ENCODE results near the gene GP1BA. TPM values are rescaled to one million over a fixed set of nuclear protein-coding genes. Genes with fewer than 3 reads are reported as not detected.
A peak's percentile ranks its signal among the peaks of the same experiment; 100 is the strongest.

GP1BA gene
- polyA plus RNA-seq, 1 donor (not counting 4 experiments of a cell fraction or from before 2014, with no cell fraction given) = not detected

DNA sequence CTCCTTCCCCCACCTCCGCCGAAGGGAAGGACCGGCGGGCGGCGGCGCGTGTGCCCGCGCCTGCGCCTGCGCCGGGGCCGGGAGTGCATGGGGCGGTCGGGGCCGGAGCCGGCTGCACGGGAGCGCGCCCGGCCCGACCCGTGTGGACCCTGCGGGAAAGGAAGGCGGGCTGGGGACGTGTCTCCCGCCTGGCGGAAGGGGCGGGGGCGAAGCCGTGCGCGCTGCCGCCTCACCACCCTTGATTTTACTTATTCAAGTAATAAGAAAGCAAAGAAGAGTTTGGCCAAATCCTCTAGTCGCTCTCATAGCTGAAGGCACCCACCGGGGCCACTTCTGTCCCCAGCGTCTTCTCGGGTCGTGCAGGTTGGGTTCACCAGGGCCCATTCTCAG lies 16.8 kb downstream of the GP1BA start:
- peak overlapping the region; percentile 51 for H2AFZ ChIP-seq (ENCODE audit: control insufficient read depth, low read length)
- peaks cover 39% of the 10 kb centered on the region for H3K4me1 ChIP-seq (ENCODE audit: control insufficient read depth, extremely low read depth, insufficient read depth, low read length)
- H3K27ac ChIP-seq (ENCODE audit: control insufficient read depth, insufficient read depth, low read length) = peak overlapping the region; percentile 98
- no peaks in the 10 kb centered on the region for H3K9me3 ChIP-seq (ENCODE audit: control insufficient read depth, low read depth, low read length)
- dilution Hi-C loops (cut with MboI; ENCODE audit: extremely low pct_ligation_motif_present, low sequenced_read_pairs) = loop anchor here (10.0 kb wide), 1 partner anchor 56 kb away; no protein-coding TSS in a partner anchor
- H3K9ac ChIP-seq (ENCODE audit: control insufficient read depth, extremely low read depth, insufficient read depth, low read length) = peak overlapping the region; percentile 94
- peak overlapping the region; percentile 89 for H3K4me2 ChIP-seq (ENCODE audit: control insufficient read depth, extremely low read depth, insufficient read depth, low read depth, low read length)
- peaks cover 15% of the 10 kb centered on the region for H4K20me1 ChIP-seq (ENCODE audit: control insufficient read depth, extremely low read depth, insufficient read depth, low read length)
- H3K4me3 ChIP-seq (ENCODE audit: control insufficient read depth in 2 of 3, extremely low read depth in 1 of 3, insufficient read depth in 2 of 3, low read depth in 1 of 3, low read length in 3 of 3) = peak overlapping the region; percentile 77 to 99 (median 96)
- peak; percentile 43 for FAIRE-seq
- peaks cover 2% of the 10 kb centered on the region for H3K9me1 ChIP-seq (ENCODE audit: control insufficient read depth, extremely low read depth, insufficient read depth, low read length)
- no peak for DNase-seq (ENCODE audit: low read depth, low spot score)
- H3K36me3 ChIP-seq (ENCODE audit: control insufficient read depth in 2 of 2, extremely low read depth in 1 of 2, insufficient read depth in 2 of 2, low read length in 2 of 2) = peaks cover 16 to 24% of the 10 kb centered on the region in 2 experiments
- peaks cover 33% of the 10 kb centered on the region for H3K79me2 ChIP-seq (ENCODE audit: control insufficient read depth, insufficient read depth, low read length)
- no peaks in the 10 kb centered on the region for H3K27me3 ChIP-seq (ENCODE audit: control insufficient read depth, extremely low read depth, insufficient read depth, low read length)
- TF ChIP-seq EZH2 (IDR thresholded peaks at IDR 0.05; ENCODE audit: low read length) = no peak
- TF ChIP-seq, protein P1, sequence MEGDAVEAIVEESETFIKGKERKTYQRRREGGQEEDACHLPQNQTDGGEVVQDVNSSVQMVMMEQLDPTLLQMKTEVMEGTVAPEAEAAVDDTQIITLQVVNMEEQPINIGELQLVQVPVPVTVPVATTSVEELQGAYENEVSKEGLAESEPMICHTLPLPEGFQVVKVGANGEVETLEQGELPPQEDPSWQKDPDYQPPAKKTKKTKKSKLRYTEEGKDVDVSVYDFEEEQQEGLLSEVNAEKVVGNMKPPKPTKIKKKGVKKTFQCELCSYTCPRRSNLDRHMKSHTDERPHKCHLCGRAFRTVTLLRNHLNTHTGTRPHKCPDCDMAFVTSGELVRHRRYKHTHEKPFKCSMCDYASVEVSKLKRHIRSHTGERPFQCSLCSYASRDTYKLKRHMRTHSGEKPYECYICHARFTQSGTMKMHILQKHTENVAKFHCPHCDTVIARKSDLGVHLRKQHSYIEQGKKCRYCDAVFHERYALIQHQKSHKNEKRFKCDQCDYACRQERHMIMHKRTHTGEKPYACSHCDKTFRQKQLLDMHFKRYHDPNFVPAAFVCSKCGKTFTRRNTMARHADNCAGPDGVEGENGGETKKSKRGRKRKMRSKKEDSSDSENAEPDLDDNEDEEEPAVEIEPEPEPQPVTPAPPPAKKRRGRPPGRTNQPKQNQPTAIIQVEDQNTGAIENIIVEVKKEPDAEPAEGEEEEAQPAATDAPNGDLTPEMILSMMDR (optimal IDR thresholded peaks at IDR 0.05 in 1 of 3, IDR thresholded peaks at IDR 0.05 in 1 of 3, conservative IDR thresholded peaks at IDR 0.05 in 1 of 3; ENCODE audit: extremely low read depth in 1 of 3, insufficient read depth in 2 of 3, low read length in 3 of 3) = no peak

DNA sequence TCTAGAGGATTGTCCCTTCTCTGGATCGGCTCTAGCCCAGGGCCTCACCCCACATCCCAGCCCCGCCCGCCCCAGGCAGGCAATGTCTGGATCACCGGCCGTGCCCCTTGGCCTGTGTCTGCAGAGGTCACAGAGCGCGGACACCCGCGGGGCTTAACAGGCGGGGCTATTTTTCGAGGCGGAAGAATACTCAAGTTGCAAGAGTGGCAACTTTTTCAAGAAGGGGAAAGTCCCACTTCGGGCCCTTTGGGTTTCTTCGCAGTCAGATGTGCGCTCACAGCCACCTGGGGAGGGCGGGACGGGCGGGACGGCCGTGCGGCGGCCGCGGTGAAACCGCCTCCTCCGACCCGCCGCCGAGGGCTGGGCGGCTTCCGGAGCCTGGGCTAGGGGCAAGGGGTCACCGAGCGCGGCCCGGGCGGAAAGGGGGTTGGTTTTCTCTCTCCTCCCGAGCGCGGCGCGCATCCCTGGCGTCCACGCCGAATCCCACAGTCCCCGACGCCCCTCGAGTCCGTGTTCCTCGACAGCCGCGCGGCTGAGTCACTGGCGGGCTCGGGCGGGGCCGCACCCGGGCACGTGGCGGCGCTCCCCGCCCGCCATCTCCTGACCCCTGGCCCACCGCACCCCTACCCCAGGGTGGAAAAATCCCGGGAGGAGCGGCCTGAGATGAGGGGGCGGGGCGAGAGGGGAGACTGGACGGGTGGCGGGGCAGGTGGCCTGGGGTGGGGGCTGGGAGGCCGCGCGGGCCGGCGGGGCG lies 17.4 kb downstream of the GP1BA start:
- Histone ChIP-seq H3K9me3 (ENCODE audit: control insufficient read depth, low read depth, low read length) (no peaks in the 10 kb centered on the region), H3K27me3 (ENCODE audit: control insufficient read depth, extremely low read depth, insufficient read depth, low read length) (no peaks in the 10 kb centered on the region), H3K79me2 (ENCODE audit: control insufficient read depth, insufficient read depth, low read length) (peaks cover 33% of the 10 kb centered on the region), H3K9ac (ENCODE audit: control insufficient read depth, extremely low read depth, insufficient read depth, low read length) (peak overlapping the region; percentile 94), H2AFZ (ENCODE audit: control insufficient read depth, low read length) (peak overlapping the region; percentile 51), H3K4me3 (ENCODE audit: control insufficient read depth in 2 of 3, extremely low read depth in 1 of 3, insufficient read depth in 2 of 3, low read depth in 1 of 3, low read length in 3 of 3) (peak overlapping the region; percentile 77 to 99 (median 96)), H3K36me3 (ENCODE audit: control insufficient read depth in 2 of 2, extremely low read depth in 1 of 2, insufficient read depth in 2 of 2, low read length in 2 of 2) (peaks cover 16 to 22% of the 10 kb centered on the region in 2 experiments), H3K9me1 (ENCODE audit: control insufficient read depth, extremely low read depth, insufficient read depth, low read length) (peaks cover 2% of the 10 kb centered on the region), H3K4me1 (ENCODE audit: control insufficient read depth, extremely low read depth, insufficient read depth, low read length) (peaks cover 34% of the 10 kb centered on the region), H3K27ac (ENCODE audit: control insufficient read depth, insufficient read depth, low read length) (peak overlapping the region; percentile 98), H3K4me2 (ENCODE audit: control insufficient read depth, extremely low read depth, insufficient read depth, low read depth, low read length) (peak overlapping the region; percentile 89), H4K20me1 (ENCODE audit: control insufficient read depth, extremely low read depth, insufficient read depth, low read length) (peaks cover 14% of the 10 kb centered on the region)
- FAIRE-seq (no peak), DNase-seq (ENCODE audit: low read depth, low spot score) (no peak)
- dilution Hi-C loops (cut with MboI; ENCODE audit: extremely low pct_ligation_motif_present, low sequenced_read_pairs) = loop anchor here (10.0 kb wide), 1 partner anchor 55 kb away; no protein-coding TSS in a partner anchor
- TF ChIP-seq EZH2 (IDR thresholded peaks at IDR 0.05; ENCODE audit: low read length) = no peak
- TF ChIP-seq, protein P1 (optimal IDR thresholded peaks at IDR 0.05 in 1 of 3, IDR thresholded peaks at IDR 0.05 in 1 of 3, conservative IDR thresholded peaks at IDR 0.05 in 1 of 3; ENCODE audit: extremely low read depth in 1 of 3, insufficient read depth in 2 of 3, low read length in 3 of 3) = no peak
